Kidney (tissue), 14 donors: Measurements from ENCODE around the gene ACTN1. TPM values are rescaled to one million over a fixed set of nuclear protein-coding genes. Genes with fewer than 3 reads are reported as not detected.

Experiments used
- DNase-seq, 5 donors: peaks; one replicate each; pipeline ENCODE4 v3.0.0-alpha.2; 2013 to 2020
- FAIRE-seq: peaks from 2 replicates; lab custom pipeline; 2012; peaks lifted over from hg19 to GRCh38; lab: Jason Lieb, UNC
- H3K27ac ChIP-seq, 2 donors: one replicate each; pipeline ENCODE4 v1.7.0; 2013; ENCODE audit warnings: low read depth in 2 of 2, low read length in 2 of 2, inconsistent platforms in 1 of 2
- H3K27me3 ChIP-seq: one replicate; pipeline ENCODE4 v1.7.1; 2013; ENCODE audit warnings: low read length, inconsistent platforms; ENCODE audit not compliant: control insufficient read depth, insufficient read depth
- H3K36me3 ChIP-seq, 3 donors: one replicate each; pipeline versions ENCODE4 v1.7.0 to v1.7.1; 2013; ENCODE audit warnings: low read length in 3 of 3, control low read depth in 1 of 3, inconsistent platforms in 1 of 3; ENCODE audit not compliant: insufficient read depth in 3 of 3, control insufficient read depth in 2 of 3
- H3K4me1 ChIP-seq, 3 donors: one replicate each; pipeline versions ENCODE4 v1.7.0 to v1.7.1; 2013; ENCODE audit warnings: low read length in 3 of 3, inconsistent platforms in 1 of 3, low read depth in 1 of 3; ENCODE audit not compliant: control insufficient read depth in 2 of 3, insufficient read depth in 2 of 3
- H3K4me3 ChIP-seq, 3 donors: one replicate each; pipeline versions ENCODE4 v1.7.0 to v1.8.1; 2013; ENCODE audit warnings: low read length in 3 of 3, control low read depth in 1 of 3, inconsistent platforms in 1 of 3
- H3K9ac ChIP-seq, 3 donors: one replicate each; pipeline versions ENCODE4 v1.7.0 to v1.7.1; 2013; ENCODE audit warnings: low read length in 3 of 3, control low read depth in 1 of 3, inconsistent platforms in 1 of 3
- H3K9me3 ChIP-seq, 3 donors: one replicate each; pipeline versions ENCODE4 v1.7.0 to v1.7.1; 2013; ENCODE audit warnings: low read length in 3 of 3, control low read depth in 1 of 3, inconsistent platforms in 1 of 3; ENCODE audit not compliant: control insufficient read depth in 2 of 3, insufficient read depth in 1 of 3
- CTCF ChIP-seq: IDR thresholded peaks from 3 replicates; pipeline ENCODE4 v1.5.1; 2012; ENCODE audit warnings: mild to moderate bottlenecking, moderate library complexity, borderline replicate concordance; ENCODE audit not compliant: insufficient read depth; ENCODE audit errors: extremely low read depth
- intact Hi-C: fragments of 100-400 bp; cut with DNase I; formaldehyde crosslinking; loops from one replicate; pipeline ENCODE4 v1.11.1; 2022
- polyA plus RNA-seq: library from polyadenylated mRNA; stranded (reverse); fragments of 350-450 nt; fragmentation: Illumina TruSeq; extraction: RNeasy Lipid Tissue Mini Kit (QIAGEN cat#74804); gene quantifications from one replicate; pipeline ENCODE4 v1.2.3, GENCODE V29; 2014; ENCODE audit warnings: low read depth, low replicate concordance; ENCODE audit not compliant: insufficient read depth
- total RNA-seq: library from RNA; stranded (reverse); fragmentation: NEBNext Ultra II Directional; extraction: Animal tissue kit (Norgen Biotek cat#: 25700); gene quantifications from one replicate; pipeline ENCODE4 v1.2.1, GENCODE V29; 2021
- donor health status: control.
- donor health status: control.
- donor health status: control.
- donor health status: control.
- donor health status: control.
- donor health status: DM: yes; HTN: yes; CAD: no.
- donor health status: Normal renal cell carcinoma (clear cell type).

Gene ACTN1
- total and polyA plus RNA-seq, 2 donors from 2014 or later, result 20.1 to 184 TPM

- Histone ChIP-seq H3K27me3 (no peaks in the 10 kb centered on the region), H3K27ac (no peak overlapping the region), H3K9ac (no peak overlapping the region), H3K9me3 (no peaks in the 10 kb centered on the region), H3K4me1 (peaks cover 0 to 41% (median 12%) of the 10 kb centered on the region in 3 donors), H3K4me3 (no peak overlapping the region), H3K36me3 (no peaks in the 10 kb centered on the region)
- intact Hi-C loops, result no loop called here
- TF ChIP-seq CTCF, result no peak
- FAIRE-seq (no peak), DNase-seq (peak in 1 of 5 donors; percentile 28)
Observed at GRCh38 chr14:68969278-68970033, 9.6 kb downstream of the ACTN1 start.

GRCh38 chr14:68968721-68969120 is 10.4 kb downstream of the ACTN1 start:
- Histone ChIP-seq H3K4me1 (peaks cover 0 to 44% (median 16%) of the 10 kb centered on the region in 3 donors), H3K27ac (no peak overlapping the region), H3K27me3 (no peaks in the 10 kb centered on the region), H3K4me3 (no peak overlapping the region), H3K36me3 (no peaks in the 10 kb centered on the region), H3K9ac (no peak overlapping the region), H3K9me3 (no peaks in the 10 kb centered on the region)
- DNase-seq, result no peak
- TF ChIP-seq CTCF, result no peak
- no peak for FAIRE-seq
- intact Hi-C loops, result no loop called here

- Histone ChIP-seq H3K9ac (no peak overlapping the region), H3K36me3 (no peaks in the 10 kb centered on the region), H3K27ac (no peak overlapping the region), H3K9me3 (no peaks in the 10 kb centered on the region), H3K4me3 (no peak overlapping the region), H3K4me1 (peaks cover 0 to 44% (median 16%) of the 10 kb centered on the region in 3 donors), H3K27me3 (no peaks in the 10 kb centered on the region)
- intact Hi-C loops, result no loop called here
- no peak for TF ChIP-seq CTCF
- DNase-seq (no peak), FAIRE-seq (no peak)
Observed at GRCh38 chr14:68968051-68968450, 11.1 kb downstream of the ACTN1 start.
